ENCODE data around the gene ZNF335.
"Not testable (repeated sequence)": the region's sequence is repeated elsewhere in the genome, so short reads cannot be mapped to it uniquely, and the experiment has no call there.

The ZNF335 gene

DNA sequence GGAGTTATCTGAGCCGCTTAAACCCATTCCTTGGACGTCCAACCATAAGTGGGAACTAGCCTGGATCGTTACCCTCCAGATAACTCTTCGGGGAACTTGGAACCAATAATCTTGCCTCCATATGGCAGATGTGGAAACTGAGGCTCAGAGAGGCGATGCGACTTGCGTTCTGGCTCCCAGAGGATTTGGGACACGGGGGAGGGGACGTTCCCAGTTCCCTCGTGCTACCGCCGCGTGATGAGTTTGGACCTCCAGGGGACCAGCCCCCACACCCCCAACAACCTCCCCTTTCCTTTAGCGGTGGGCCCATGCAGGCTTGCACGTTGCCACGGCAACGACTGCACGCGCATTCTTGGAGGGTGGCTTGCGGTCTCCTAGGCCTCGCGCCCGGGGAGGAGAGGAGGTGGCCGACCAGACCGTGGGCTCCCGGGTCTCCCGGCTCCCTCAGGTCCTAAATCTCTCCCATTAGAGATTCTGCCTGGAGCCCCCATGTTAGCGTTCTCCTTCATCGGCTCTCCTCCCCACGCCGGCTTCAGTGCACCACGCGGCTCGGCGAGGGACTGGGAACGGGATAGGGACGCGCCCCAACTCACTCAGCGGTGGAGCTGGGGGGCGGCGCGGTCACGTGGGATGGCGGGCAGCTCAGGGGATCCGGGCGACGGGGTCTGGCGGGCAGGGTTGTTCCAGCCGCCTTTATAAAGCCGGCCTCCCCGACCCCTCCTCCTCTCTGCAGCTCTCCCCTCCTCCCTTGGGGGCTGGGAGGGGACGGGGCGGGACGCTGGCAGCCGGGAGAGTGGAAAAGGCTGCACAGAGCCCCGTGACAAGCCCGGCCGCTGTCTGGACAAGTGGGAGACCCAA lies 60.3 kb downstream of the ZNF335 start, which contains the start of gene PLTP:
Gene PLTP, minus strand, starts transcription at position 670 of the 858 bp plus-strand sequence. CDS start 703 bp downstream, outside the sequence.
- DNase-seq (ENCODE audit: low read depth in 2 of 2, low spot score in 1 of 2) = no peak

DNA sequence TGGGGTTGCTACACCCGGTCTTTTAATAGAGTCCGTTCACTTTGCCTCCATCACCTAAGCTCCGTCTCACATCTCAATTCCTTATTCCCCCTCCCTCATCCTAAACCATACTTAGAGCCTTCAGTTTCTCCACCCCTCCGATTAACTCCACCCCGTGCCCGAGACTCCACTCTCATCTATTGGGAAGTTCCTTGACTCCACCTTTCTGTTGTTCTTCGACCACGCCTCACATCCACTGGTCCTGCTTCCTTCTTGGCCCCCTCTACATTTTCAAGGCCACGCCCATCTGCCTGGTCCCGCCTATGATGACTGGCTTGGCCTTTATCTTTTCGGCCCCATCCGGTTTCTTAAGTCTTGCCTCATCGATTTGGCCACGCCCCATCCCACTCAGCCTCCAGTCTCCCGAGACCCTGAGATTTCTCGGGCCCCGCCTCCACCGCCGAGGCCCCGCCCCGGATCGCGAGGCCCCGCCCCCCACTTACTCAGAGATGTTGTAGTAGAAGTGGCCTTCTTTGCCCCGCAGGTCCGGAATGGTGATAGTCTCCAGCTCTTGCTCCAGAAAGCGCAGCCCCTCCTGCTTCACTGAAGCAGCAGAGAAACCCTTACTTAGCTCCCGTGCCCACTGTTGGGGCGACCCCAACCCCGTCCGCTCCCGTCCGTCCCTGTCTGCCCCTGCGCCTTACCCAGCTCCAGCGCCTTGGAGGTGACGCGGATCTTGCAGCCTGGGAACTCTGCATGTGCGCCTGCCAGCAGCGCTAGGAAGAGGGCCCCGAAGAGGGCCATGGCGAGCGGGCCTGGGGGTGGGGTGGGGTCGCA lies 61.1 kb downstream of the ZNF335 start:
- DNase-seq (ENCODE audit: low read depth in 2 of 2, low spot score in 1 of 2) = peak; percentile 85 to 87

DNA sequence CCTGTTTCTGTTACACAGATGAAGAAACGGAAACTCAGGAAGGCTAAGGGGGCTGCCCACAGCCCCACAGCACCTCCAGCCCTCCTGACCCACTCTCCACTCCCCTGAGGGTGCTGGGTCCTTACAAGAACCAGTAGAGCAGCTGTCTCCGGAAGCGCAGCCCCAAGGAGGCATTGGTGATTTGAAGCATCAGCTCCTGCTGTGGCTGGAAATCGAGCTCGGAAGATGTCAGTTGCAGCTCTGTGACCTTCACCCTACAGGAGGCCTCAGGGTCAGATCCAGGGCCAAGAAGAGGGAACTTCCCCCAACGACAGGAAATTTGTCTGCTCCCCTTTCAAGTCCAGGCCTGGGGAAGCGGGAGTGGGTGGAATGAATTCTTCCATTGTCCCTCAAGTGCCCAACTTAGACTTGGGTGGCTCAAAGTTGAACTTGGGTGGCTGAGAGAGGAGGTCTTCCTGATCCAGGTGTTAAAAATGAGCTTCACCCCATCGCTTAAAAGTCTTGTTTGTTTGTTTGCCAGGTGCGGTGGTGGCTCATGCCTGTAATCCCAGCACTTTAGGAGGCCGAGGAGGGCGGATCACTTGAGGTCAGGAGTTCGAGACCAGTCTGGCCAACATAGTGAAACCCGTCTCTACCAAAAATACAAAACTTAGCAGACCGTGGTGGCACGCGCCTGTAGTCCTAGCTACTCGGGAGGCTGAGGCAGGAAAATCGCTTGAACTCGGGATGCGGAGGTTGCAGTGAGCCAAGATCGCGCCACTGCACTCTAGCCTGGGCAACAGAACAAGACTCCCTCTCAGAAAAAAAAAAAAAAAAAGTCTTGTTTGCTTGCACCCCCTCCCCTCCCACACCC lies 62.0 kb downstream of the ZNF335 start:
- DNase-seq (ENCODE audit: low read depth in 2 of 2, low spot score in 1 of 2) = no peak

DNA sequence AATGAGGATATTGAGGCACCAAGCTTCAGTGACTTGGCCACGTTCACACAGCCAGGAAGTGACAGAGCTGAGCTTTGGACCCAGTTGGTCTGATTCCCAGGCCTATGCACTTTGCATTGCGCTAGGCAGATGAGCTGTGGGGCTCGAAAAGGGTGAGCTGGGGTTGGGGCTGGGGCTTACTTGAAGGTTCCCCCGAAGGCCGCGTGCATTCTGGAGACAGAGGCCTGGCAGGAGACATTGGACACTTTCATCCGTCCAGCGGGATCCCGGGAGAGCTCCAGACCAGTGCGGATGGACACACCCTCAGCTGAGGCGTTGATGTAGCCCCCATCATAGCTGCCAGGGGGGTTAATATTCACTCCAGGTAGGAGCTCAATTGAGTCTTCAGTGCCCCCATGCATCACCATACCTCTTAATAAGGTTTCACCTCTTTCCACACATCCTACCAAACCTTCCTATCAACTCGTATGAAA lies 62.6 kb downstream of the ZNF335 start:
- DNase-seq (ENCODE audit: low read depth in 2 of 2, low spot score in 1 of 2) = no peak

DNA sequence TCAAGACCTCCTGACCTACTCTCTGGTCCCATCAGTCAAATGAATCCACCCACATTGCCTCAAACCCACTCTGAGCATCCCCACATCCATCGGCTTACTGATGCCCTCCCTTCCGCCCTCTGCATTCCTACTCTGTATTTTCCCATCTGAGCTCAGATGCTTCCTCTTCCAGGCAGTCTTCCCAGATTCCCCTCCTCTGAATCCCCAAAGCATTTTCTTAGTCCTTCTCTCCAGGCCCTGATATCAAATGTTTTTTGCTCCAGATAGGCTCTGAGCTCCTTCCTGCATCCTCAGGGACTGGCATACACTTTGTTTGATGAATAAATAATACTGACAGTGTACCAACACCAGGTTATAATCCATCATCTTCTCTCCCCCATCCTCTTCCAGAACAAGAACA lies 63.9 kb downstream of the ZNF335 start:
- DNase-seq (ENCODE audit: low read depth in 2 of 2, low spot score in 1 of 2) = no peak

DNA sequence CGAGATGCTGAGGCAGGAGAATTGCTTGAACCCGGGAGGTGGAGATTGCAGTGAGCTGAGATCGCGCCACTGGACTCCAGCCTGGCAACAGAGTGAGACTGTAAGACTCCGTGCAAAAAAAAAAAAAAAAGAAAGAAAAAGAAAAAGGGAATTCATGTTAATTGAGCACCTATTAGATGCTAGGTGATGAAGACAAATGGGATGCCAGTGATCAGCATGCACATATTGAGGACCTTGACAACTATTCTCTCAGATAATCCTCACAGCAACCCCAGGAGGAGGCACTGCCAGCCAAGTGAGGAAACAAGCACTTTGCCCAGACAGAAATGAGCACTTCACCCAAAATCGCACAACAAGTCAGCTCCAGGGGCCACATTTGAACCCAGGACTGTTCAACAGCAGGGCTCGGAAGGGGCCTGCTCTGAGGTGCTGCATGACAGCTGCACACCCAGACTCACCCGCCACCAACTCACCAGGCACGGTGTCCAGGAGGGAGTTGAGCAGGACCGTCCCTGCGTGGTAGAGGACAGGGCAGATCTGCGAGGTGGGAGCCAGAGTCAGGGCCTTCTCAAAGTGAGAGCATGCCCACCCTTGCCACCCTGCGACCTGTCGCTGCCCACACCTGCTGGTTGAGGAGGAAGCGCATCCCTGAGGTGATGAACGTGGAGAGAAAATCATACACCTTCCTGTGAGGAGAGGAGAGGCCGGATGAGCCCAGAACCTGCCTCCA lies 64.6 kb downstream of the ZNF335 start:
- DNase-seq (ENCODE audit: low read depth in 2 of 2, low spot score in 1 of 2) = no peak

DNA sequence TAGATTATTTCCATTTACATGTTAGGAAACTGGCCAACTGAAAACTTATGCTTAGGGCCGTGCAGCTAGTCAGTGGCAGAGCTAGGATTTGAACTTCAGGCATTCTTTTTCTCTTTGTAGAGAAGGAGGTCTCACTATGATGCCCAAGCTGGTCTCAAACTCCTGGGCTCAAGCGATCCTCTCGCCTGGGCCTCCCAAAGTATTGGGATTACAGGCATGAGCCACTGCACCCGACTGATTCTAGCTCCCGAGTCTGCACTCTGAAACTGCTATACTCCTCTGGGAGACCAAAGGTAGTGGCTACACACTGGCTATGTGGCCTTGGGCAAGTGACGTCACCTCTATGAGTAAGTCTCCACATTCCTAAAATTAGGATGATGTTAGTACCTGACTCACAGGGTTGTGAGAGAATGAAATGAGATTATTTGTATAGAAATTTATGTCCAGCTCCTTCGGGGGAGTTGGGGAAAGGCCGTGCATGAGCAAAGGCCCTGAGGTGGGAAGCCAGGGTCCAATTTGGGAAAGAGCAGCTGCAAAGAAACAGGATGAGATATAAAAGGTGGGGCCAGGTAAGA lies 66.4 kb downstream of the ZNF335 start:
- DNase-seq (ENCODE audit: low read depth in 2 of 2, low spot score in 1 of 2) = no peak

DNA sequence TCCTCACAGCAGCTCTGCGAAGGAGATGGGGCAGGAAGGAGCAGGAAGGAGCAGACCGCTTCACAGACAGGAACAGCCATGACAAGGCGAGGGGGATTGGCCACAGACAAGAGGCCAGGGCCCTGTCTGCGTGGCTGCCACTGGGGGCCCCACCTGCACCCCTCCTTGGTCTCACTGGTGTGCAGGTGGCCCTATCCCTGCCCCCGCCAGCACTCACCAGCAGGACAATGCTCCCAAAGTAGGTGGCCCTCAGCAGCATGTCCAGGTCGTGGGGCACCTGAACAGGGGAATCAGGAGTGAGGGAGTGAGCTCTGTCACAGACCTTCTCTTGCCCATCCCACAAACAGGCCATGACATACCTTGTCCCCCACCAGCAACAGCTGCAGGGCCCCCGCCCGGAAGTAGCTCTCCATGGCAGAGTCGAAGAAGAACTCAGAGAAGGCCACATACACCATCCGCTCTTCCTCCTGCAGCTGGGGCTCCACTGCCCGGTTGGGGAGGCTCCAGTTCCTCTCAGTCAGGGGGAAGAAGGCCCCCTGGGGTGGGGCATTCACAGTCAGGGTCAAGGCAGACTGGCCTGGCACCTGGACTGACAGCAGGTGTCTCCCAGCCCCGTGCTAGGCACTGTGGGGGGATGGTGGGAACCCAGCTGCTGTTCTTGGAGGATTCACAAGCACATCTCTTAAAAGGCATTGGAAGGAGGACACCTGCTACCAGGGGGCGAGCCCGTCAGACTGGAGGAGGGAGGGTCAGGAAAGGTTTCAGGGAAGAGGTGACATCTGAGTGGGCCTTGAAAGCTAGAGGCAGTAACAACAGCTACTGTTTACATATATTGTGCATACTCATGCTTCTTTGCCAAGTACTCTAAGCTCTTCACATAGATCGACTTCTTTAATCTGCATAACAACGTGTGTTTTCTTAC lies 67.2 kb downstream of the ZNF335 start:
- DNase-seq (ENCODE audit: low read depth in 2 of 2, low spot score in 1 of 2) = no peak

DNA sequence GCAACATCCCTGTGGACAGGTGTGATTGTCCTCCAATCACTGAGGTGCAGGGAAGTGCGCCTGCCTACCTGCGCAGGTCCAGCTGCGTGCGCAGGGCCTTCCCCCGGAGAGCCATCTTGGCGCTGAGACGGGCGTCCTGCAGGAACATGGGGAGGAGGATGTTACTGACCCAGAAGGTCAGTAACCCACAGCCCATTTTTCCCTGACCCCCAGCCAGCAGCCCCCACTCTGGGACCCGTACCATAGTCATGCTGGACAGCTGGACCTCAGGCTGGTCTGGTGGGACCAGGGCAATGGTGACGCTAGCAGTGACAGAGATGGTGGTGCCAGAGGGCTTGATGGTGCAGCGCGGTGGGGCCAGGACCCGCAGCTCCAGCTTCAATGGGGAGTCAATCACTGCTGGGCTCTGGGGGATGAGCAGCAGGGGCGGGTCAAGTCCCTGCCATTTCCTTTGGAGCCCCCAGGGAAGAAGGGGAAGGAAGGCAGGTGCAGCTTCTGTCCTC lies 69.8 kb downstream of the ZNF335 start:
- no peak for DNase-seq (ENCODE audit: low read depth in 2 of 2, low spot score in 1 of 2)

DNA sequence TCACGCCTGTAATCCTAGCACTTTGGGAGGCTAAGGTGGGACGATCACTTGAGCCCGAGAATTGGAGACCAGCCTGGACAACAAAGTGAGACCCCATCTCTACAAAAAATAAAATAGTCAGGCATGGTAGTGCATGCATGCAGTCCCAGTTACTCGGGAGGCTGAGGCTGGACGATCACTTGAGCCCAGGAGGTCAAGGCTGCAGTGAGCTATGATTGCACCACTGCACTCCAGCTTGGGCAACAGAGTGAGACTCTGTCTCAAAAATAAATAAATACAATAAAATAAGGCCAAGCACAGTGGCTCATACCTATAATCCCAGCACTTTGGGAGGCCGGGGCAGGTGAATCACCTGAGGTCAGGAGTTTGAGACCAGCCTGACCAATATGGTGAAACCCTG lies 70.7 kb downstream of the ZNF335 start:
- not testable (repeated sequence) for DNase-seq (ENCODE audit: low read depth in 2 of 2, low spot score in 1 of 2)

DNA sequence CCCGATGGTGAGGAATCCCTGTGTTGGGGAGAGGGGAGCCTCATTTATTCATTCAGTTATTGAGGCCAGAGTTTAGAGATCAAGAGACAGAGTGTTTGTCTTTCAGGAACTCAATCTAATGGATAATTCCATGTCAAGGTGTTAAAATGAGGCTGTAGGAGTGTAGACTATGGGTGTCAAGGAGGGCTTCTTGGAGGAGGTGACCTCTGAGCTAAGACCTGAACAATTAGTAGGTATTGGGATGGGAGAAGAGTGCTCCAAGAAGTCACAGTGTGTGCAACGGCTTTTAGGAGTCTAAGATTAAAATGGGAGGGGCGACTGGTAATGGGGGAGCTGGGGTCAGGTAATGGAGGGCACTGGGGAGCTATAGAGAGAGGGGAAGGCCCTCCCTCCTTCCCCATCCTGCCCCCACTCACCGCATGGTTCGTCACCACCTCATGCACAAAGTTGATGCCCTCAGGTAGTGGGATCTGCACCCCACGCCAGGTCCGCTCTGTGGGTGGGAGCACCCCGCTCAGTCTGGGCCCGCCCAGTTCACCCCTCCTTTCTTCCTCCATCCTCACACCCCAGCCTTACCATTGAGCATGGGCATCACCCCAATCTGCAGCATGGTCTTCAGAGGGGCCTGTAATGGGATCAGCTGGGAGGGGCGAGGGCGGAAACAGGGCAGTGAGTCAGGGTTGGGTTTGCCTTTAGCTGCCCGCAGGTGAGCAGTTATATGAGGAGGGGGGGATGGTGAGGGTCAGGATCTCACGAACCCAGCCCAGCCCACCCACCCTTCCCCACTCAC lies 72.8 kb downstream of the ZNF335 start:
- DNase-seq (ENCODE audit: low read depth in 2 of 2, low spot score in 1 of 2) = no peak

Data from stimulated activated CD8-positive, alpha-beta memory T cell treated with anti-CD3 and anti-CD28 coated beads, Interleukin-4, amount 100 ng/mL, for 4 hours (primary cell).